Measurements from ENCODE around the gene CCDC14.
"Not testable (repeated sequence)": the region's sequence is repeated elsewhere in the genome, so short reads cannot be mapped to it uniquely, and the experiment has no call there.

Gene CCDC14

GRCh38 chr3:123960781-123961507 lies at the start of gene CCDC14:
TSS of gene CCDC14 (minus strand) at chr3:123961229. CDS start at chr3:123961173, 56 bp downstream.
- DNase-seq: peak; percentile 78

- not testable (repeated sequence) for DNase-seq
These were observed 47.3 kb upstream of the CCDC14 start for GRCh38 chr3:124008321-124008720.

- DNase-seq: no peak
These were observed 46.2 kb upstream of the CCDC14 start for GRCh38 chr3:124007186-124007585.

- not testable (repeated sequence) for DNase-seq
These were observed 41.5 kb upstream of the CCDC14 start for GRCh38 chr3:124002405-124003079.

GRCh38 chr3:124001366-124001765 lies 40.3 kb upstream of the CCDC14 start:
- not testable (repeated sequence) for DNase-seq

- DNase-seq: no peak
These were observed 36.5 kb upstream of the CCDC14 start for GRCh38 chr3:123997543-123997942.

- no peak for DNase-seq
These were observed 32.8 kb upstream of the CCDC14 start for GRCh38 chr3:123993818-123994217.

GRCh38 chr3:123991730-123992588 lies 30.9 kb upstream of the CCDC14 start, which contains the start of gene ROPN1:
TSS of gene ROPN1 (minus strand) at chr3:123992124. CDS start at chr3:123980481, 11,643 bp downstream.
- DNase-seq: not testable (repeated sequence)

GRCh38 chr3:123986427-123986826 lies 25.4 kb upstream of the CCDC14 start:
- DNase-seq: no peak

- DNase-seq: no peak
These were observed 23.9 kb upstream of the CCDC14 start for GRCh38 chr3:123984957-123985356.

GRCh38 chr3:123984350-123984749 lies 23.3 kb upstream of the CCDC14 start:
- DNase-seq: no peak

- DNase-seq: not testable (repeated sequence)
These were observed 20.3 kb upstream of the CCDC14 start for GRCh38 chr3:123981317-123981716.

- no peak for DNase-seq
These were observed 19.5 kb upstream of the CCDC14 start for GRCh38 chr3:123980539-123980938.

GRCh38 chr3:123979525-123980501 lies 18.8 kb upstream of the CCDC14 start:
- peak; percentile 21 for DNase-seq

- not testable (repeated sequence) for DNase-seq
These were observed 15.9 kb upstream of the CCDC14 start for GRCh38 chr3:123976904-123977303.

- DNase-seq: not testable (repeated sequence)
These were observed 15.3 kb upstream of the CCDC14 start for GRCh38 chr3:123976181-123976898.

- DNase-seq: not testable (repeated sequence)
These were observed 14.0 kb upstream of the CCDC14 start for GRCh38 chr3:123975030-123975429.

GRCh38 chr3:123971406-123971805 lies 10.4 kb upstream of the CCDC14 start:
- no peak for DNase-seq

- not testable (repeated sequence) for DNase-seq
These were observed 6.2 kb upstream of the CCDC14 start for GRCh38 chr3:123967260-123967659.

GRCh38 chr3:123966799-123967198 lies 5.8 kb upstream of the CCDC14 start:
- DNase-seq: not testable (repeated sequence)

GRCh38 chr3:123964793-123965192 lies 3.8 kb upstream of the CCDC14 start:
- not testable (repeated sequence) for DNase-seq

Data from activated T-cell treated with anti-CD3 and anti-CD28 coated beads, Interleukin-2, amount 50 U/mL, for 1 hour (primary cell).